ENCODE measurements around the gene NPHP1. TPM values are rescaled to one million over a fixed set of nuclear protein-coding genes. Genes with fewer than 3 reads are reported as not detected.
"Not testable (repeated sequence)": the region's sequence is repeated elsewhere in the genome, so short reads cannot be mapped to it uniquely, and the experiment has no call there.

NPHP1 gene
- total RNA-seq, 1 donor from 2014 or later: 0.15 TPM

GRCh38 chr2:110140401-110140800, 64.4 kb downstream of the NPHP1 start:
- ATAC-seq: no peak

DNA sequence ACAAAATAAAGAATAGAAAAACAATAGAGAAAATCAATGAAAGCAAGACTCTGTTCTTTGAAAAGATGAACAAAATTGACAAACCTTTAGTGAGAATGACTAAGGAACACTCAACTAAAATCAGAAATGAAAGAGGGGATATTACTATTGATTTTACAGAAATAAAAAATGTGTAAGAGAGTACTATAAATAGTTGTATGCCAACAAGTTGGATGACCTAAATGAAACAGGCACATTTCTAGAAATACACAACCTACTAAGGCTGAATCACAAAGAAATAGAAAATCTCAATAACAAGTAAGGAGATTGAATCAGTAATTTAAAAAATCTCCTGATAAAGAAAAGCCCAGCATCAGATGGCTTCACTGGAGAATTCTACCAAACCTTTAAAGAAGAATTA, 70.8 kb downstream of the NPHP1 start:
- ATAC-seq: no peak

More at GRCh38 chr2:110140401-110140800, 64.4 kb downstream of the NPHP1 start:
- no peak for DNase-seq (ENCODE audit: low spot score)

DNA sequence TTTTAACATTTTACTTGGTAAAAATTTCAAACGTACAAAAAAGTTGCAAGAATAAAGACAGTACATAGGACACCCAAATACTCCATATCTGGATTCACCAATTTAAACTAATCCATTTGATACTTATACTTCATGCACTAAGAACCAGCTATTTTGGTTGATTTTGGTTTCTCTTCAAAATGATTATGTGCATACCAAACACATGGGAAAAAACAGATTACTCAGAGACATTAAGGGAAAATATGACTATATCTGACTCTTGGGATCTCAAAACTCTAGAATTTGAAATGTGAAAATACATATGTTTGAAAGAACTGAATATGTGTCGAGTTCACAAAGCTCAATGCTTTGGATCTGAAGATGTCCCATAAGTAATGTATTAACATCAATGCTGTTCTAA, 73.6 kb downstream of the NPHP1 start:
- DNase-seq (ENCODE audit: low spot score) (no peak), ATAC-seq (no peak)

More for the DNA sequence above, 70.8 kb downstream of the NPHP1 start:
- no peak for DNase-seq (ENCODE audit: low spot score)

- DNase-seq (ENCODE audit: low spot score) (no peak), ATAC-seq (no peak)
Observed at GRCh38 chr2:110130757-110131156, 74.1 kb downstream of the NPHP1 start.

DNA sequence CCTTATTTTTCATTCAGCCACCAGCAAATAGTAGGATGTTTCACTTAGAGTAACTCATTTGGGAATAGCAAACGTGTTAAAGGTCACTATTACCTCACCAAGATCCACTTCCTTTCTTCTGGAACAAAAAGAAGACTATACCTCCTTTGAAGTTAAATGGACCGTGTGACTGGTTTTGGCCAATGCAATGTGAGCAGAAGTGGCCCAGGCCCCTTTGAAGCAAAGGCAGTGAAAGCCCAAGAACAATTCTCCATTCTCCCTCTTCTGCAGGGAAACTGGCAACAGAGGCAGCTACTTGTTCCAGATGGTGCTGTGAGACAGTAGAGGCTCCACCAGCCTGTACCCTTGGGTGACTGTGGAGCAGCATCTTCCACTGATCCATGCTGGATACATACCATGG, 77.9 kb downstream of the NPHP1 start:
- DNase-seq (ENCODE audit: low spot score) (no peak), ATAC-seq (no peak)

GRCh38 chr2:110126086-110126773, 78.6 kb downstream of the NPHP1 start:
- DNase-seq (ENCODE audit: low spot score) (no peak), ATAC-seq (no peak)

DNA sequence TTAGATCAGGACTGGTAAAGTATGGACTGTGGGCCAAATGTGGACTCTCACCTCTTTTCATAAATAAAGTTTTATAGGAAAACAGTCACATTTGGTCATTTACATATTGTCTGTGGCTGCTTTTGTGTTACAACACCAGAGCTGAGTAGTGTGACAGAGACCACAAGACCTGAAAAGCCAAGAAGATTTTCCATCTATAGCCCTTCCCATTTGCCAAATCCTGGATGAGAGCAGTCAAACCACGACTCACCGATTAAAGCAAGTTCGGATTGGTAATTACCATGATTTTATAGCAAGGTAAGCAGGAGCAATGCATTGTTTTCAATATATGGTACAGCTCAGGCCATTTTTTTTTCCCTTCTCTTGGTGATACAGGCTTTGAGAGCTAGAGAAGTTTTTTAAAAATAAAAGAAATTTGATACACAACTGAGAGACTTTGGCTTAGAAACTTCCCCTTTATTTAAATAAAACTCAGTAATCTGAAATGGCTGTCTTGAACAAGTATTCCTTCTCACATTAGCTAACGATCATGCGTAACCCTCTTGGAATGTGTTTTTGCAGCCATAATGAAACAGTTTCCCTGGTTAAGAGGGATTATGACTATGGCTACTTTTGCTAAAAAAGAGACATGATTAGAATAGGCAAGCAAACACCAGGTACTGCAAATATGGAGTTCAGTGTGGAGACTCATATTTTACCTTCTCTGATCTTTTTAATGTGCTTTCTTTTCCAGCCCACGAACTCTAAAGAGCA, 79.7 kb downstream of the NPHP1 start:
- no peak for ATAC-seq
- no peak for DNase-seq (ENCODE audit: low spot score)

DNA sequence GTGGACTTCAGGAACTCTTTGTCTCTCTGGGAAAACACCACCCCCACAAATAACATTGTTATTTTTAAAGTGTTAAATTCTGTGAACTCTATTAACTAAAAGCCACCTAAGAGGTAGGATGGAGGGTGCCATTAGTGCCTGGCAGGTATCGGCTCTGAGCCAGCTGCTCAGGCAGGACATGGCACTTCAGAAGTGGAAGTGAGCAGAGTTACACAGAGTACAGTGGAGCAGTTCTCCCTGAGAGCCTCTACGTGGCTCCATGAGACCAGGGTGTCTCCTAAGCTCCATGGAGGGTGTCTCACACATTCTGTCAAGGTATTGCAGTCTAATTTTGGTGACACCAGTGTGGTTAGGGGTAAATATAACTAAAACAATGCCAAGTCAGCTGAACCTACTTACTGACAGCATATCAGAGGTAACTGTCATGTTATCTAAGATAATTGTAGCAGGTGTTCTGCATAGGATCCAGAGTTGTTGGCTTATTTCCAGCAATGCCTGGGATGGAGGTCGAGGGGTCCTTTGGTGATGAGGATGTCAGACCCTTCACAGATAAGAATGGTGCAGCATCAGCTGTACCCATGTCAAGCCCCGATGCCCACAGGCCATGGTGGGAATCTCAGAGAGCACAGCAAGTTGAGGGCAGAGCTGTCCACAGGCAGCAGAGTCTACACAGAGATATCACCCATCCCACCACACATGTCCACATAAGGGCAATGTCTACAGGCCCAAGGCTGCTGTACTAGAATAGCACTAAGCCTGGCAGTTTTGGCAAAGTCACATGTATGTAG, 80.6 kb downstream of the NPHP1 start:
- ATAC-seq: no peak

DNA sequence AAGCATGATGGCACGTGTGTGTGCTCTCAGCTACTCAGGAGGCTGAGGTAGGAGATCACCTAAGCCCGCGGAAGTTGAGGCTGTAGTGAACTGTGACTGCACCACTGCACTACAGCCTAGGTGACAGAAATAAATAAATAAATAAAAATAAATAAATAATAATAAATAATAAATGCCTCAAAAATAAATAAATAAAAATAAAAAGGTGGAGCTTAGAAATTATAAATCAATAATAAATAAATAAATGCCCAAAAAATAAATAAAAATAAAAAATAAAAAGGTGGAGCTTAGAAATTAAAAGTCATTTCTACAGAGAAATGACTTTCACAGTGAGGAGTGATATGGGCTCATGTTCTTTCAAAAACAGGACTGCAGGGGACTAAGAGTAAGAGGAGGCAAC, 83.2 kb downstream of the NPHP1 start:
- ATAC-seq (no peak), DNase-seq (ENCODE audit: low spot score) (no peak)

More for the DNA sequence above, 80.6 kb downstream of the NPHP1 start:
- DNase-seq (ENCODE audit: low spot score): no peak

DNA sequence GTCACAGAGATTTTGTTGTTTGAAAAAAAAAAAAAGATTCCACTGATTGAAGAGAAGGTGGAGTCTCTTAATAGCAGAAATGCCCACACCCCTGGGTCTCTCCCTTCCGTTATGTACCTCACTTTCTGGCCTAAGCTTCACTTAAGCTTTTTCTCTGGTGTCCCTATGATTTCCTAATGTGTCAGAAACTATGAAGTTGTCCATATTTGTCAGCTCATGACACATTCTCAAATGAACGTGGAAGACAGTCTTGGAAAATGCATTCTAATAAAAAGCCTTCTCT, 83.8 kb downstream of the NPHP1 start:
- ATAC-seq (no peak), DNase-seq (ENCODE audit: low spot score) (no peak)

- DNase-seq (ENCODE audit: low spot score) (no peak), ATAC-seq (no peak)
Observed at GRCh38 chr2:110120171-110121051, 84.4 kb downstream of the NPHP1 start.

DNA sequence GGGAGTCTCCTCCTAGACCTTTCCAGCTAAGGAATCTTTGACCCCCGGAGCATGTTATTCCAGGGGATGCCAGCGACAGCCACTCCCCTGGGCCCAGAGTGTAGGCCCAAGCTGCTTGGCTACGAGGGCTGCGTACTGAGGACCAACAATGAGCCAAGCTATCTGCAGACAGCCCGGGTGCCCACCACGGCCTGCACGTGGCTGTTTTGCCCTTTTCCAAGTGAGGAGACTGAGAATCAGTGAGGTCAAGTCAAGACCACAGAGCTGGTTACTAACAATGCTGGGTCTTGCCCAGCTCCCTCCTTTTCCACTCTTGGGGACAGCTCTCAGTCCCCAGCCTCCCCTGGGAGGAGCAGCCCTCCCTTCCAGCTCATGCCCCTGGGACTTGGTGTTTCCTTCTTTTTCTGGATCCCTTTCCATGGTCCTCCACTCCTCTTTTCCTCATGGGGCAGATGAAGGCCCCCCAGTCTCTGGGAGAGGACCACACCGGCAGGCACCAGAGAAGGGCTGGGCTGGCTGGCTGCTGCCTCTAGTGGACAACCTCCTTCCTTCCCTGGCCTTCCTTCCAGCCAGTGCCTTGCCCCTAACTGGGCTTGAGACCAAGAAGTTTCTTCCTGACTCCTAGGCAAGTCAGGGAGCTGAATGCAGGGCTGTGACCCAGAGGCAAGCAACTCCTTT, 88.6 kb downstream of the NPHP1 start:
- DNase-seq (ENCODE audit: low spot score) (no peak), ATAC-seq (peak; percentile 76)

DNA sequence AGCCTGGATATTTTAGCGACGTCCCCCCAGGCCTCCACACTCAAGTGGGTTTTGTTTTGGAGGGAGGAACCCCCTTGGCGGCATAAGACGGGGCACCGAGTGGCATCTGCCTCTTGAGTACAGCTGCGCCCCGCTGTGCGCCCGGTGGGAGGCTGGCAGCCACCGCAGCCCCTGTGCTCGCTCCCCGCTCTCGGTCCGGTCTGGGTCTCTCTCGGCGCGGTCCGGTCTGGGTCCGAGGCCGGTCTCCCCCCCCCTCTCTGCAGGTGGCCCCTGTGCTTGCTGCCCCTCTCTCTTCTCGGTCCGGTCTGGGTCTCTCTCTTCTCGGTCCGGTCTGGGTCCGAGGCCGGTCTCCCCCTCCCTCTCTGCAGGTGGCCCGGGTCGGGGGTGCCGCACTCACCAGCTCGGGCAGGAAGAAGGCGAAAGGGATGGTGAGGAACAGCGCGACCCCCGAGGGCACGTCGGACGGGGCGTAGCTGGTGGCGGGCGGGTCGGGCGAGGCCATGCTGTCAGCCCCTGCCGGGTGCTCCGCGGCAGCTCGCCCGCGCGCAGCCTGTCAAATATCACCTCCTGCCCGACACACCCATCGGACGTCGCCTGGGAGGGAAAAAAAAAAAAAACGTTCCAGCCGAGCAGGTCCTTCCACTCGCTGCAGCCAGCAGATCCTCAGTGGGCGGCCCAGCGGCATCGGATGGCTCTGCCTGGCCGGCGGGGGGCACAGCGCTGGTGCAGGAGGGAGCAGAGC, 89.4 kb downstream of the NPHP1 start, which contains the start of gene MALL:
Gene MALL, minus strand, starts transcription at position 532 of the 742 bp plus-strand sequence. Its CDS starts 30 bp downstream, at position 502.
- DNase-seq (ENCODE audit: low spot score): no peak

DNA sequence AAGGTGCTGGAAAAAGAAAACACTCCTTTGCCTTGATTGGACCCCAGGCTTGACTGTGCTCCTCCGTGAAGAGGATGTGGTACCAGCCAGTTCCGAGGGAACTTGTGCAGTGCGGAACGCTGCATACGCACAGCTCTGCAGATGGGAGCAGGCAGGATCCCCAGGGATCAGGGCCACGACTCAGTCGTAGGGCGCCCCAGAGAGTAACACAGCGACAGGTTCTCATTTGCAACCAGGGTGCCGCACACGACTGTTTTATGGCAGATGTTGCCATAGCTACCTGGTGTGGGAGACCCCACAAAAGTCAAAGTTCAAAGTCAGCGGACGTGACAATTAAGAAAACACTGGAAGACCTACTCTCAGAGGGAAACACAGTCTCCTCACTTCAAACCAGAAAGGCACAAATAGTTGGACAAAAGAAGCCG, 90.0 kb downstream of the NPHP1 start:
- DNase-seq (ENCODE audit: low spot score) (no peak), ATAC-seq (no peak)

More for the DNA sequence above, 89.4 kb downstream of the NPHP1 start, which contains the start of gene MALL:
- ATAC-seq: peak; percentile 45

DNA sequence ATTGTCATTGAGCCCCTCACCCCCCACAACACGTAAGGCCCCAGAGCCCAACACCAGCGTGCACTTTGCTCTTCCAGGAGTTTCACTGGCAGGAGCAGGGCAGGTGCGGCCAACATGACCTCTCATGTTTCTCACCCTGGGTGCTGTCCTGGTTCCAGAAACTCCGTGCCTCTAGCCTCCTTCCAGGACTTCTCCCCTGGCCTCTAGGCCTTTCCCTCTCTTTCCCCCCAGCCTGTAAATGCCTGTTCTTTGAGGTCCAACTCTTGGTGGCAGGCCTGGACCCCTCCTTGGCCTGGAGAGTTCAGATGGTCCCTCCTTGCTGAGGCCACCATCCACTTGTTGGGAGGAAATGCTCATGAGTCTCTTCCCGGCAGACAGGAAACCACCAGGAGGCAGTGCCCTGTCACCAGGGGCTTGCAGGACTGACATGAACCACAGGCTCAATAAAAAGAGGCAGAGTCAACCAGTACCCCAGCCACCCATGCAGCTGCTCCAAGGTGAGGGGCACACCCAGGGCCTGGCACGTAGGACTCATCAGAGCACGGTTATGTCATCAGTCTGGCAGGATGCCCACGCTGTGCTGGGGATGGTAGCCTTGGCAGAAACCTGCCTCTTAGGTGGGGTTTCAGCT, 90.7 kb downstream of the NPHP1 start:
- DNase-seq (ENCODE audit: low spot score) (no peak), ATAC-seq (peak; percentile 36)

DNA sequence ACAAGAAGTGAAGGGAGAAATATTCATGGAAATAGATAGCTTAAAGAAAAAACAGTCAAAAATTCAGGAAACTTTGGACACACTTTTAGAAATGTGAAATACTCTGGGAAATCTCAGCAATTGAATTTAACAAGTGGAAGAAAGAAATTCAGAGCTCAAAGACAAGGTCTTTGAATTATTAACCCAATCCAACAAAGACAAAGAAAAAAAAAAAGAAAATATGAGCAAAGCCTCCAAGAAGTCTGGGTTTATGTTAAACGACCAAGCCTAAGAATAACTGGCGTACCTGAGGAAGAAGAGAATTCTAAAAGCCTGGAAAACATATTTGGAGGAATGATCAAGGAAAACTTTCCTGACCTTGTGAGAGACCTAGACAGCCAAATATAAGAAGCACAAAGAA, 96.5 kb downstream of the NPHP1 start:
- not testable (repeated sequence) for ATAC-seq; DNase-seq (ENCODE audit: low spot score)

GRCh38 chr2:110107092-110108079, 97.4 kb downstream of the NPHP1 start:
- ATAC-seq (no peak), DNase-seq (ENCODE audit: low spot score) (no peak)

GRCh38 chr2:110106642-110107041, 98.2 kb downstream of the NPHP1 start:
- DNase-seq (ENCODE audit: low spot score): no peak
- ATAC-seq: no peak
